Left lung (tissue), 10 donors: ENCODE data around the gene LAMTOR2. TPM values are rescaled to one million over a fixed set of nuclear protein-coding genes. Genes with fewer than 3 reads are reported as not detected.

Experiments used
- ATAC-seq: fragments of 200-7000 bp; cut with Tn5 transposase; one replicate; pipeline ENCODE4 v1.9.1; 2020; ENCODE audit warnings: moderate library complexity
- DNase-seq, 4 donors: peaks; one replicate each; pipeline ENCODE4 v3.0.0-alpha.2; 2013 to 2020
- H3K27ac ChIP-seq, 2 donors: fragments of 200-600 bp; sonication (generic) in 1 of 2; one replicate each; pipeline versions ENCODE4 v1.5.0 to v1.8.0; 2020 to 2021
- H3K27me3 ChIP-seq, 2 donors: fragments of 200-600 bp; sonication (generic) in 1 of 2; one replicate each; pipeline versions ENCODE4 v1.5.0 to v1.8.0; 2020 to 2021
- H3K36me3 ChIP-seq, 2 donors: fragments of 200-600 bp; sonication (generic) in 1 of 2; one replicate each; pipeline versions ENCODE4 v1.5.0 to v1.8.0; 2020 to 2021
- H3K4me1 ChIP-seq, 2 donors: fragments of 200-600 bp; one replicate each; pipeline ENCODE4 v1.8.0; 2021
- H3K4me3 ChIP-seq, 2 donors: fragments of 200-600 bp; sonication (generic) in 1 of 2; one replicate each; pipeline versions ENCODE4 v1.5.0 to v1.8.0; 2020 to 2021; ENCODE audit warnings: mild to moderate bottlenecking in 1 of 2
- H3K9me3 ChIP-seq, 2 donors: fragments of 200-600 bp; sonication (generic) in 1 of 2; one replicate each; pipeline versions ENCODE4 v1.5.0 to v1.8.0; 2020 to 2021
- intact Hi-C, 2 donors: fragments of 100-400 bp; cut with DNase I; formaldehyde crosslinking; loops; one replicate each; pipeline versions ENCODE4 v1.11.2 to v1.14.2; 2022
- polyA plus RNA-seq, 6 donors: library from polyadenylated mRNA; unstranded; fragments of 120-200 nt; gene quantifications; one replicate each; pipeline ENCODE4 v1.2.1, GENCODE V29; 2013; ENCODE audit not compliant: insufficient read length in 6 of 6
- total RNA-seq, 2 donors: library from RNA; stranded (reverse); fragmentation: NEBNext Ultra II Directional; extraction: Animal tissue kit (Norgen Biotek cat#: 25700); gene quantifications; one replicate each; pipeline ENCODE4 v1.2.1, GENCODE V29; 2021
- TF ChIP-seq, protein P1 (sequence below), 2 donors: fragments of 200-600 bp; sonication (generic) in 1 of 2; IDR thresholded peaks; one replicate each; pipeline versions ENCODE4 v1.5.0 to v1.8.0; 2021; ENCODE audit warnings: antibody characterized with exemption in 2 of 2
- donor health status: DM: no; HTN: yes; CAD: no.
- donor health status: DM: no; HTN: no; CAD: no.

Gene LAMTOR2
- total and polyA plus RNA-seq, 8 donors, result 39.0 to 71.0 (median 48.3) TPM

DNA sequence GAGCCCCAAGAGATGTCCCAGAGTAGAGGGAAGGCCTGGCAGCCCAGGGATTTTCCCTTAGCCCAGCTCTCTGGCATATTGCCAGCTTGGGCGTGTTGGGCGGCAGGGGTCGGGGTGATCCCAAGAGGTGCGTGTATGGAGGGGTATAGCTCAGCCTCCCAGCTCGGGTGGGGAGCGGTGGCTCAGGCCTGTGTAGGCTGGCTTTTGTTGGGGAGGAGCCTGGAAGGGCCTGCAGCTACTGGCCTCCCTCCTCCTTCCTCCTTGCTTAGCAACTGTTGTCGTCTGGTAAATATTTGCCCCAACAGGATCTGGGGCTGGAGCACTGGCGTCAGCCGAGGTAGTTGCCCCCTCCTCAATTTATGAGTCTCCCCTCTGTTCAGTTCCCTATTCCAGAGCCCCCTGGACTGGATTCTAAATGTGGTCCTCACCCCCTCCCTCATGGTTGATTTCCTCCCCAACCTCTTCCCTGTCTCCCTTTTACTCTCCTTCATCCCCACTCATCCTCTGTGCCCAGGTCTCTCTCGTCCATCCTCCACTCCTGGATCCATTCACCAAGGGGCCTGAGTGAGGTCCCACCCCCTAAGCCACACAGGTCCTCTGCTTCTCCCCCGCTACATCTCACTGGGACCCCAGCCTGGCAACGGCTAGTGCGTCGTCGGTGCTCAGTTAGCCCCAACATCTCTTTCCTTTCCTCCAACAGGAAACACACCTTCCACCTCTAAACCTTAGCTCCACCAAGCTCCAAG, 49.7 kb downstream of the LAMTOR2 start:
- Histone ChIP-seq H3K27me3 (peaks cover 0 to 60% of the 10 kb centered on the region in 2 donors), H3K36me3 (no peaks in the 10 kb centered on the region), H3K9me3 (no peaks in the 10 kb centered on the region), H3K27ac (peak overlapping the region; percentile 93 to 94), H3K4me1 (peaks cover 39 to 67% of the 10 kb centered on the region in 2 donors), H3K4me3 (no peak overlapping the region)
- intact Hi-C loops, result no loop called here
- TF ChIP-seq, protein P1, sequence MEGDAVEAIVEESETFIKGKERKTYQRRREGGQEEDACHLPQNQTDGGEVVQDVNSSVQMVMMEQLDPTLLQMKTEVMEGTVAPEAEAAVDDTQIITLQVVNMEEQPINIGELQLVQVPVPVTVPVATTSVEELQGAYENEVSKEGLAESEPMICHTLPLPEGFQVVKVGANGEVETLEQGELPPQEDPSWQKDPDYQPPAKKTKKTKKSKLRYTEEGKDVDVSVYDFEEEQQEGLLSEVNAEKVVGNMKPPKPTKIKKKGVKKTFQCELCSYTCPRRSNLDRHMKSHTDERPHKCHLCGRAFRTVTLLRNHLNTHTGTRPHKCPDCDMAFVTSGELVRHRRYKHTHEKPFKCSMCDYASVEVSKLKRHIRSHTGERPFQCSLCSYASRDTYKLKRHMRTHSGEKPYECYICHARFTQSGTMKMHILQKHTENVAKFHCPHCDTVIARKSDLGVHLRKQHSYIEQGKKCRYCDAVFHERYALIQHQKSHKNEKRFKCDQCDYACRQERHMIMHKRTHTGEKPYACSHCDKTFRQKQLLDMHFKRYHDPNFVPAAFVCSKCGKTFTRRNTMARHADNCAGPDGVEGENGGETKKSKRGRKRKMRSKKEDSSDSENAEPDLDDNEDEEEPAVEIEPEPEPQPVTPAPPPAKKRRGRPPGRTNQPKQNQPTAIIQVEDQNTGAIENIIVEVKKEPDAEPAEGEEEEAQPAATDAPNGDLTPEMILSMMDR (IDR thresholded peaks at IDR 0.05), result no peak
- DNase-seq (peak; percentile 85 to 96 (median 88)), ATAC-seq (peak; percentile 75)

DNA sequence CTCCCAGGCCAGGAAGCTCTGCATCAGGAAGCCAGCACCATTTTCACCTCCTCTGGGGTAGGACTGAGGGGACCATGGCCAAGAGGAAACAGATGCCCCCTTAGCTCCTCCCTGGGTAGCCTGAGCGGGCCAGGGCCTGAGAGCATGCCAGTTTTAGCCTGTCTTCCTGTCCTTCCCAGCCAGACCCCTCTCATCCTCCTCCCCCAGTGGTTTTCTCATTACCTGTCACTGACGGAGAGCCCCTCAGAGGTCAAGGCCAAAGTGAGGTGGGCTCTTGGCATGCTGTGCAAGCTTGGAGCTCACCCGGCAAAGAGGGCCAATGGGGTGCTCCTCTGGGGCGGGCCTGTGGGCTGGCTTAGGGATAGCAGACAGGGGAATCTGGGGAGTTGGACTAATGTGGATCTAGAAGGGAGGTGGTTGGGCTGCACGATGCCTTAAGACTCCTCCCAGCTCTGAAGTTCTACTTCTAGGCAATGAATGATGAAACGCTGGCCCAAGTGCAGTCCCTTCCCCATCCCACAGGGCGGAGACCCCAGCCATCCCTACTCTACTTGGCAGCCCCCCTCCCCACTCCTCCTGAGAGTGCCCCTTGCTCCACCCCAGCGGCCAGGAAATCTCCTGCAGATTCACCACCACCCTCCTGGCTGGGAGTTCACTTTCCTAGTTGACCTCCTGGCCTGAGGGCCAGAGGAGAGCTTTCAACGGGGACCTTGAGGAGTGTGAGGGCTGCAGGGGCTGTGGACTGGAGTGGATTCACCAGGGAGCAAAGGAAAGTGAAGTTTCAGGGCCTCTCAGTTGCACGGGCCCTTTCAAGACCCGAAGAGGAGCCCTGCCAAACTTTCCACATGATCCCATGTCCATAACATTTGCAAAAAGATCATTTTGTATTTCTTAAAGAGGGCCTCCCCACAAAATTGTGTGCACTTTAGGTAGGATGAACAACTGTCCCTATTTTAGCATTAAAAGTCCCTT, 50.6 kb downstream of the LAMTOR2 start:
- DNase-seq (no peak), ATAC-seq (peak; percentile 13)
- peaks cover 0 to 56% of the 10 kb centered on the region in 2 donors for H3K27me3 ChIP-seq
- TF ChIP-seq, protein P1 (IDR thresholded peaks at IDR 0.05), result no peak
- peak overlapping the region; percentile 19 to 34 for H3K4me3 ChIP-seq
- H3K9me3 ChIP-seq, result no peaks in the 10 kb centered on the region
- peaks cover 39 to 67% of the 10 kb centered on the region in 2 donors for H3K4me1 ChIP-seq
- no peaks in the 10 kb centered on the region for H3K36me3 ChIP-seq
- intact Hi-C loops, result no loop called here
- H3K27ac ChIP-seq, result peak overlapping the region; percentile 93 to 94

- intact Hi-C loops, result no loop called here
- H3K4me3 ChIP-seq, result peak overlapping the region in 1 of 2 donors; percentile 34
Measured at GRCh38 chr1:156106624-156107488, 52.3 kb downstream of the LAMTOR2 start.

DNA sequence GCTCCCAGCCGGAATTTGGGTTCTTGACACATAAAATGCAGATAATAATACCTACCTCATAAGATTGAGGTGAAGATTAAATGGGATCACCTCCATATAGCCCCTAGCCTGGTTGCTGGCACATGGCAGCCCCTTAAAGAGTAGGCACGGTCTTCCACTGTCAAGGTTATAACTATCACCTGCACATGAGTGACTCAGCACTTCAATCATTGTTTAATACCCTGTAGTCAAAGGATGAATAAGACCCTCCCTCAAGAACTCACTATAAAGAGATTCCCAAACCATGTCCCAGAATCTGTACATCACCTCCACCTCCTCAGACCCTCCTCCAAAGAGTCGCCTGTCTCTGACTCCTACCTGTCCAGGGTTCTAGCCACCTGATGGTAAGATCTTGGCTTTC, 53.5 kb downstream of the LAMTOR2 start:
- H3K27ac ChIP-seq, result peak overlapping the region in 1 of 2 donors; percentile 93
- DNase-seq, result no peak

More at GRCh38 chr1:156106624-156107488, 52.3 kb downstream of the LAMTOR2 start:
- ATAC-seq (peak; percentile 5), DNase-seq (no peak)
- peaks cover 0 to 57% of the 10 kb centered on the region in 2 donors for H3K27me3 ChIP-seq
- TF ChIP-seq, protein P1 (IDR thresholded peaks at IDR 0.05), result no peak
- H3K27ac ChIP-seq, result peak overlapping the region; percentile 93 to 94
- H3K4me1 ChIP-seq, result peaks cover 43 to 55% of the 10 kb centered on the region in 2 donors
- no peaks in the 10 kb centered on the region for H3K36me3 ChIP-seq
- H3K9me3 ChIP-seq, result no peaks in the 10 kb centered on the region

More for the DNA sequence above, 53.5 kb downstream of the LAMTOR2 start:
- H3K4me1 ChIP-seq, result peaks cover 39 to 44% of the 10 kb centered on the region in 2 donors
- H3K4me3 ChIP-seq, result no peak overlapping the region
- no peaks in the 10 kb centered on the region for H3K9me3 ChIP-seq
- TF ChIP-seq, protein P1 (IDR thresholded peaks at IDR 0.05), result no peak
- intact Hi-C loops, result no loop called here
- H3K27me3 ChIP-seq, result peaks cover 0 to 69% of the 10 kb centered on the region in 2 donors
- H3K36me3 ChIP-seq, result no peaks in the 10 kb centered on the region
- ATAC-seq, result no peak

Other genes starting within 250 kb of the LAMTOR2 start
- 10 to 100 TPM; 41.8 to 53.1 TPM for gene GON4L, start 197.6 kb upstream of the LAMTOR2 start, total RNA-seq
- gene GON4L, start 197.6 kb upstream of the LAMTOR2 start, polyA plus RNA-seq, result 10 to 100 TPM; 55.1 to 74.4 (median 66.1) TPM
- 10 to 100 TPM; 11.4 to 12.0 TPM for gene SYT11, start 195.2 kb upstream of the LAMTOR2 start, total RNA-seq
- gene SYT11, start 195.2 kb upstream of the LAMTOR2 start, polyA plus RNA-seq, result 10 to 100 TPM; 10.7 to 13.8 (median 12.8) TPM
- 10 to 100 TPM; 40.8 to 55.3 TPM for gene RIT1, start 143.4 kb upstream of the LAMTOR2 start, total RNA-seq
- 10 to 100 TPM; 45.2 to 55.9 (median 49.1) TPM for gene RIT1, start 143.4 kb upstream of the LAMTOR2 start, polyA plus RNA-seq
- 10 to 100 TPM; 38.2 to 39.3 TPM for gene KHDC4, start 120.4 kb upstream of the LAMTOR2 start, total RNA-seq
- gene KHDC4, start 120.4 kb upstream of the LAMTOR2 start, polyA plus RNA-seq, result 10 to 100 TPM; 56.9 to 86.8 (median 74.1) TPM
- not detected for gene RXFP4, start 113.1 kb upstream of the LAMTOR2 start, total RNA-seq
- gene RXFP4, start 113.1 kb upstream of the LAMTOR2 start, polyA plus RNA-seq, result under 1 TPM in 5 of 6 donors, not detected in 1; 0.10 to 0.82 (median 0.17) TPM
- gene ARHGEF2, start 76.2 kb upstream of the LAMTOR2 start, total RNA-seq, result 100 to 1,000 TPM; 158 to 290 TPM
- gene ARHGEF2, start 76.2 kb upstream of the LAMTOR2 start, polyA plus RNA-seq, result 100 to 1,000 TPM; 171 to 257 (median 218) TPM
- 100 to 1,000 TPM; 284 to 296 TPM for gene SSR2, start 33.8 kb upstream of the LAMTOR2 start, total RNA-seq
- 100 to 1,000 TPM; 489 to 529 (median 519) TPM for gene SSR2, start 33.8 kb upstream of the LAMTOR2 start, polyA plus RNA-seq
- gene UBQLN4, start 984 bp upstream of the LAMTOR2 start, total RNA-seq, result 10 to 100 TPM; 28.7 to 35.9 TPM
- 10 to 100 TPM; 60.8 to 71.8 (median 62.5) TPM for gene UBQLN4, start 984 bp upstream of the LAMTOR2 start, polyA plus RNA-seq
- 100 to 1,000 TPM in 1 of 2 donors, 10 to 100 TPM in 1; 59.4 to 148 TPM for gene RAB25, start 6.4 kb downstream of the LAMTOR2 start, total RNA-seq
- 10 to 100 TPM; 57.6 to 69.8 (median 66.4) TPM for gene RAB25, start 6.4 kb downstream of the LAMTOR2 start, polyA plus RNA-seq
- 1 to 10 TPM in 1 of 2 donors, under 1 TPM in 1; 0.86 to 3.6 TPM for gene MEX3A, start 27.7 kb downstream of the LAMTOR2 start, total RNA-seq
- 10 to 100 TPM; 43.2 to 59.0 (median 51.2) TPM for gene MEX3A, start 27.7 kb downstream of the LAMTOR2 start, polyA plus RNA-seq
- gene LMNA, start 59.9 kb downstream of the LAMTOR2 start, total RNA-seq, result 100 to 1,000 TPM; 425 to 437 TPM
- gene LMNA, start 59.9 kb downstream of the LAMTOR2 start, polyA plus RNA-seq, result 100 to 1,000 TPM in 3 of 6 donors, 10 to 100 TPM in 3; 73.5 to 120 (median 96.6) TPM
- 10 to 100 TPM; 25.4 to 41.3 TPM for gene SEMA4A, start 98.8 kb downstream of the LAMTOR2 start, total RNA-seq
- gene SEMA4A, start 98.8 kb downstream of the LAMTOR2 start, polyA plus RNA-seq, result 10 to 100 TPM; 18.3 to 27.0 (median 24.6) TPM
- 10 to 100 TPM; 19.2 to 29.1 TPM for gene SLC25A44, start 139.3 kb downstream of the LAMTOR2 start, total RNA-seq
- 10 to 100 TPM; 14.3 to 19.9 (median 18.5) TPM for gene SLC25A44, start 139.3 kb downstream of the LAMTOR2 start, polyA plus RNA-seq
- 10 to 100 TPM; 40.1 to 49.6 TPM for gene PMF1, start 158.2 kb downstream of the LAMTOR2 start, total RNA-seq
- gene PMF1, start 158.2 kb downstream of the LAMTOR2 start, polyA plus RNA-seq, result 10 to 100 TPM; 77.1 to 91.5 (median 79.2) TPM
- 1 to 10 TPM in 1 of 2 donors, under 1 TPM in 1; 0.99 to 1.0 TPM for gene BGLAP, start 187.4 kb downstream of the LAMTOR2 start, total RNA-seq
- gene BGLAP, start 187.4 kb downstream of the LAMTOR2 start, polyA plus RNA-seq, result 10 to 100 TPM in 1 of 6 donors, 1 to 10 TPM in 5; 2.9 to 10.3 (median 6.5) TPM
- 1 to 10 TPM; 1.4 to 2.0 TPM for gene PAQR6, start 193.3 kb downstream of the LAMTOR2 start, total RNA-seq
- gene PAQR6, start 193.3 kb downstream of the LAMTOR2 start, polyA plus RNA-seq, result 1 to 10 TPM; 2.2 to 4.0 (median 3.5) TPM
- gene SMG5, start 228.0 kb downstream of the LAMTOR2 start, total RNA-seq, result 10 to 100 TPM; 69.1 to 71.1 TPM
- 10 to 100 TPM; 49.5 to 59.4 (median 54.5) TPM for gene SMG5, start 228.0 kb downstream of the LAMTOR2 start, polyA plus RNA-seq
- 1 to 10 TPM; 3.5 to 4.0 TPM for gene TMEM79, start 229.5 kb downstream of the LAMTOR2 start, total RNA-seq
- gene TMEM79, start 229.5 kb downstream of the LAMTOR2 start, polyA plus RNA-seq, result 10 to 100 TPM in 1 of 6 donors, 1 to 10 TPM in 5; 8.2 to 10.3 (median 9.2) TPM
- gene GLMP, start 240.9 kb downstream of the LAMTOR2 start, total RNA-seq, result 100 to 1,000 TPM in 1 of 2 donors, 10 to 100 TPM in 1; 75.8 to 101 TPM
- 10 to 100 TPM; 37.5 to 41.4 (median 39.5) TPM for gene GLMP, start 240.9 kb downstream of the LAMTOR2 start, polyA plus RNA-seq
- gene VHLL, start 244.5 kb downstream of the LAMTOR2 start, total RNA-seq, result not detected
- gene VHLL, start 244.5 kb downstream of the LAMTOR2 start, polyA plus RNA-seq, result not detected